ENCODE results near the gene PRDM1.

The PRDM1 gene

DNA sequence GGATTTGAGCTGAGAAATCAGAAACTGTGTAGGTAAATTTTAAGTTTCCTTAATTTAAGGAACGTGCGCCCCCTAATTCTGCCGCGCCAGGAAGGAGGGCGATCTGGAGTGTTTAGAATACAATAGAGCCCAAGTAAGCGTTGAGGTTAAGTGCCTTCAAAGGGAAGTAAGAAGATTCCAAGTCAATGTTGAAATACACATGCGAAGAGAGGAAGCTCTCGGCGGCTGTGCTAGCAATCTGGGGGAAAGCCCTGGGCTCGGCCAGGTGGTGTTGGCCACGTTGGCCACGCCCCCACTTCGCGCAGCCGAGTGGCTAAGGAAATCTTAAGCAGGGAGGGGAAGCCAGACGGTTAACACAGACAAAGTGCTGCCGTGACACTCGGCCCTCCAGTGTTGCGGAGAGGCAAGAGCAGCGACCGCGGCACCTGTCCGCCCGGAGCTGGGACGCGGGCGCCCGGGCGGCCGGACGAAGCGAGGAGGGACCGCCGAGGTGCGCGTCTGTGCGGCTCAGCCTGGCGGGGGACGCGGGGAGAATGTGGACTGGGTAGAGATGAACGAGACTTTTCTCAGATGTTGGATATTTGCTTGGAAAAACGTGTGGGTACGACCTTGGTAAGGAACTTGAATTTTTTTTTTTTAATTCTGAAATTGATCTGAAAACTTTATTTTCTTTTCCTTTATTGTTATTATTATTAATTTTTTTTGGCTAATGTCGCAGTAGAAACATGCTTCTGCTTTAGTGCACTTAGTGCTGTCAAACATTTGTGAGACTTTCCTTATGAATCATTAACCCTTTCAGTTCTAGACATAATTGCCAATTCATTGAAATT lies at the start of gene PRDM1:
Gene PRDM1, plus strand, starts transcription at position 353 of the 830 bp plus-strand sequence. Its CDS starts 218 bp downstream, at position 571.
- DNase-seq (ENCODE audit: low read depth in 2 of 2), result peak; percentile 66 to 68

DNA sequence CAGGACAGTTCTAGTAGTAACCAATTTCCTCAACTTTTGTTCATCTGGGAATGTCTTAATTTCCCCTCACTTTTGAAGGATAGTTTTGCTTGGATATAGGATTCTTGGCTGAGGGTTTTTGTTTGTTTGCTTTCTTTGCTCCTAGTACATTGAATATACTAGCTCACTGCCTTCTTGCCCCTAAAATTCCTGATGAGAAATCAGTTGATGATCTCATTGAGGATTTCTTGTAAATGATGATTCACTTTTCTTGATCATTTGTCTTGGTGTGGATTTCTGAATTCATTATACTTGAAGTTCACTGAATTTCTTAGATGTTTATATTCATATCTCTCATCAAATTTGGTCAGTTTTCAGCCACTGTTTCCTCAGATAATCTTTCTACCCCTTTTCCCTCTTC lies 49.1 kb upstream of the PRDM1 start:
- no peak for DNase-seq (ENCODE audit: low read depth in 2 of 2)

DNA sequence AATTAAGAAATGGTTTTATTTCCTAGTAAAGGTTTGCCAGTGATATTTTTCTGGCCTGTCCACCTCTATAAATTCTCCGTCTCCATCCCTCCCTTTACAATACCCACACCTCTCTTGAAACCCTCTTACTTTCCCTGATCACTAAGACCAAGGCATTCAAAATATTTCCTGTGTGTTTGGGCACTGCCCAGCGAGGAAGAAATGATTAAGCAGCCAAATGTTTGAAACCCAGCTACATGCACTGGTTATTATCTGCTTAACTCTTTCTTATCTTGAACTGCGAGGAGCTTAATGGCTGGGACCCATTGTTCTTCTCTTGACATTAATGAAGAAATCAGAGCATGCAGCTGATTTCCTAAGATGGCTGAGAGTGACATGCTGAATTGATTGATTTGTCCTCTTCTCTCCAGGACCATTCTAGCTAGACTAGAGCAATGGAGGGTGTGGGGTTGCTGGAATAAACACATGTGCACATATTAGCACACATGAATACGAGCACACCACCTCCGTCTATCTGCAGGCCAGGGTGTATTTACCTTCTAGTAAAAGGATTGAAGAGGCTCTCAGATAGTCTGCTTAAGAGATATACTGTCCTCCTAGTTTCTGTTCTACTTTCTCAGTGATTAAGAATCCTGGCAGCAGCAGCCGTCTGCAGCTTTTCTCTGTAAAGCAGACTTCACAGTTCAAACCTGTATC lies 46.1 kb upstream of the PRDM1 start:
- no peak for DNase-seq (ENCODE audit: low read depth in 2 of 2)

- no peak for DNase-seq (ENCODE audit: low read depth in 2 of 2)
Observed at GRCh38 chr6:106044151-106044550, 42.0 kb upstream of the PRDM1 start.

- DNase-seq (ENCODE audit: low read depth in 2 of 2), result no peak
Observed at GRCh38 chr6:106045077-106045476, 41.1 kb upstream of the PRDM1 start.

DNA sequence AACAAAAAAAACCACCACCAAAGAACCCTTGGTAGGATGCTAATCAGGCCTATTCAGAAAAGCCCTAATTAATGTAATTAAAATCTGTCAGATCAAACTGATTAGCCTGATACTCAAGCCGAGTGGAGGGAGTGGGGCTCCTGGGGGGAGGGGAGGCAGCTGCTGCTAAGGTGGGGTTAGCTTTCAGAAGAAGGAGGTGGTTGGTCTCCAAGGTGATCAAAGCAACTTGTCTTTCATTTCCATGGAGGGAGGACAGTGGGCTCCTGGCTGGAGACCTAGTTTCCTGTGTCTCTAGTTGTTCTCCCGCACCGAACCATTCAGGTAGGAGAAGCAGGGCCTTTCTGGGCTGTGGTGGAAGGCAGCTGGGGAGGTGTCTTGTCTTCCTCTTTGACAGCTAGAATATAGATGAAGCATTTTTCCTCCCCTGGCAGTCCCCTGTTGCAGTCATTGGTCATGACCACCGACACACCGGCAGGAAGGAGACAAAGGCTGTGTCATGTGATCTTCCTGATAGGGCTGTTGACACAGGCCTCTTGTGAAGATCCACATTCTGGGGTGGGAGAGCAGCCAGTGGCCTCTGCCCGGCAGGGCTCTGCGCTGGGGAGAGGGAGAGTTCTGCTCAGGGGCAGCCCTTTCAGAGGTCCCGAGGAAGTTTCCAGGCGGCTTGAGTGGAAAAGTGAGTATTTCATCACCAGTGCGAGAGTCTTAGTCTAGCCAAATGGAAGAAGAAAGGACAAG lies 39.9 kb upstream of the PRDM1 start:
- no peak for DNase-seq (ENCODE audit: low read depth in 2 of 2)

DNA sequence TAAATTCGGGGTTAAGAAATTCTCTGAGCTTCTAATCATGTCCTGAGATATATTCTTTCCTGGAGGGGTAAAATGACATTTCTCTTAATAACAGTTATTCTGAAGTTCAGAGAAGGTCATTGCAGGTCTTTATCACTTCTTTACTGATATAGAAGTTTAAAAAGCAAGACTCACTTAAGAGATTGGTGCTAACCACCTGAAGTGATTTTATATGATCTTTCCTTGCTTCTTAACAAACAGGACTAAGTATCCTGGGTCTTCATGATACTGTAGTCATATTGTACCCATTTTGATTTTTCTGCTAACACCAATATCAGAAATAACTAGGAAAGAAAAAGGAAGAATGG lies 39.3 kb upstream of the PRDM1 start:
- DNase-seq (ENCODE audit: low read depth in 2 of 2), result no peak

DNA sequence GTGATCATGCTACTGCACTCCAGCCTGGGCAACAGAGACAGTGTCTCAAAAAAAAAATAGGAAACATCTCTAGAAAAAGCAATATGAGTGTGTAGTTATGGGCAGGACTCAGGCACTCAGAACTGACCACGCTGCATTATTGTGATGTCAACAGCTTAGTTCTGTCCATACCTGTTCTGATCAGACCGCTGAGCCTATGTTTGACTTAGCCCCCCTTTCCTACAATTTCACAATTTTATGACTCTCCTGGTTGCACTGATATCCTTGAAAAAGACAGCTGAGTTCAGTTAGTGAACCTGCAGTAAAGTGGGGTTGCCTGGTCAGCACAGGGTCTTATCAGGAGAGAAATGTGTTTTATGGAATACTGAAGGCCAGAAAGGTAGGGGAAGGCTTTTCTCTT lies 37.8 kb upstream of the PRDM1 start:
- DNase-seq (ENCODE audit: low read depth in 2 of 2), result no peak

DNA sequence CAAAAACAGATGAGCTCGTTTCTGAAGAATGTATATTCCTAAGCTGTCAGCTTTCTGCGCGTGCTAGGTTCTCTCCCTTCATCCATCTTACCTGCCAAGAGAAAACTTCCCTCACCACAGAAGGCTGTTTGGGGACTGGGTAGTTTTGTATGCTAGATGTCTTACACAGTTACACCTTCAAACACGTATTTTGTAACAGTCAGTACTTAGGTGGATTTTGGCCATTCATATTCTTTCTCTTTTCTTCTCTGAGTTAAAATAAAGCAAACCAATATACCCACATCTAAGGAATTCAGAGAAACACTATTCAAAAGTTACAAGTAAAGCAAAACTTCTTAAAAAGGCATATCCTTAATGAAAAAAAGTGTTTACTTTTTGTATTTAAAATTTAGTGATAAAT lies 35.6 kb upstream of the PRDM1 start:
- DNase-seq (ENCODE audit: low read depth in 2 of 2), result no peak

DNA sequence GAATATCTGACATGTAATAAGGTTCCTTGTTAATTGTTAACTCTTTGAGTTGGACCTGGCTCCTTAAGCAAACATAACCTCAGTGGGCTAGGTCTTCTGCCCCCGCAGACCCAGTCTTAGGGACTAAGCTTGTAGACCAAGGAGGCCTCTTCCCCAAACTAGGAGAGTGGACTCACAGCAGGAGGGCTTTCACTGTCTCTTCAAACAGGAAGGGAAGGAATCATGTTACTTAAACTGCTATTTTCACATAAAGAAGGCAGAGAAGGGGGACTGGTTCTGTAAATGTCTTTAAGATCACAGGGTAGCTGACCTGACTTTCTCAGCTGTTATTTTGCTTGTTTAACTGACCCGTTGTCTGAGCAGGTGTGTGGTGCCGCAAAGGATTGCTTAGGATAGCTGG lies 34.9 kb upstream of the PRDM1 start:
- DNase-seq (ENCODE audit: low read depth in 2 of 2), result no peak

GRCh38 chr6:106053484-106054205 lies 32.5 kb upstream of the PRDM1 start:
- no peak for DNase-seq (ENCODE audit: low read depth in 2 of 2)

GRCh38 chr6:106055489-106055888 lies 30.6 kb upstream of the PRDM1 start:
- DNase-seq (ENCODE audit: low read depth in 2 of 2), result no peak

DNA sequence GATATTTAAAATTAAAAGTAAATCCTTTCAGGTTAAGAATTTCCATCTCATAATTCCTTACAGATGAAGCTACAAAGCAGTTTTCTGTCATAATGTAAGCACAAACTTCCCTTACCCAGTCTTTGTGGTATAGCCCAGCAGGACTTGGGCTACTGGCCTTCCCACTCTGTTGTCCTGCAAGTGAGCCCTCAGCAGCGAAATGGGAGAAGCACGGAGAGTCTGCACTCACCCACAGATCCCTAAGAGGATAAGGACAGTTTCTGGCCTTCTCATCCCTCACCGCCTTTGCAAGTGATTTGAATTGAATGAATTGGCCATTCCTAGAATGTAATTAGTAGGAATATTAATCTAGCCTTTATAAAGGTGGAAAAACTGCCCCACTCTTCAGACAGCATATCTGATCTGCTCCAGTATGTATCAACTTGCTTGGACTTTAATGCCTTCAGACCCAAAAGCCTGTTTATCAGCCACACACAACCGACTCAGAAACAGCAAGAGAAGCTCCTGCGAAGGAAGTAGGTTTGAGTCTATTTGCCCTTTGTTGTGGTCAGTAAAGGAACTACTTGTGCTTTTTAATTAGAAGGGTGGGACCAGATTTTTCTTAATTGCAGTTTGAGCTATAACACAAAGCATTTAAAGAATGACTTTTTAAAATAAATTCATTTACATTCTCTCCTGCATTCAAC lies 29.9 kb upstream of the PRDM1 start:
- DNase-seq (ENCODE audit: low read depth in 2 of 2), result no peak

DNA sequence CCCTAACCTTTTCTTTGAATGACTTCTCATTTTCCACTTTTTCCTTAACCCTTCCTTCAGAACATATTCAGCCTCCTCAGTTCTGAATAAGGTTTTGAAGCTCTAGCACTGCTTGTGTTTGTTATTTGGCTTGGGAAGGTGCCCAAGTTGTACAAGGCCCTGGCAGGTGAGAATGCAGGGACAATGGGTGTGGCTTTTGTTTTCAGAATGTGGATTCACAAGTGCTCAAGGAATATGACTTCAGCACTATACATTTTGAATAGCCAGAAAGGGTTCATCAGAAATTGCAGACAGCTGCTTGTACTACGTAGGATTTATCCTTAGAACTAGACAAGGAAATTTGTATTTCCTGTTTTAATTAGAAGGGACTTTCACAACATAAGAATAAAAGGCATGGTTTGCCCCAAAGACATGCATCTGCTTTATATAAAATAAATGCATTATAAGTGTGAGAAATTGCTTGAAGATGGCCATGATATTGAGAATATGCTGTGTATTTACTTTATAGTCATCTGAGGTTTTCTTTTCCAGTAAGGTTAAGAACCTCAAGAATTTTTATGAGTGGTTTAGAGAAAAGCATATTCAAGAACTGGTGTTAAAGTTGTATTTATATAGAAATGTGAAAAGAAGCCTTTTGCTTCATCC lies 29.3 kb upstream of the PRDM1 start:
- DNase-seq (ENCODE audit: low read depth in 2 of 2), result no peak

- DNase-seq (ENCODE audit: low read depth in 2 of 2), result no peak
Observed at GRCh38 chr6:106059331-106059730, 26.8 kb upstream of the PRDM1 start.

DNA sequence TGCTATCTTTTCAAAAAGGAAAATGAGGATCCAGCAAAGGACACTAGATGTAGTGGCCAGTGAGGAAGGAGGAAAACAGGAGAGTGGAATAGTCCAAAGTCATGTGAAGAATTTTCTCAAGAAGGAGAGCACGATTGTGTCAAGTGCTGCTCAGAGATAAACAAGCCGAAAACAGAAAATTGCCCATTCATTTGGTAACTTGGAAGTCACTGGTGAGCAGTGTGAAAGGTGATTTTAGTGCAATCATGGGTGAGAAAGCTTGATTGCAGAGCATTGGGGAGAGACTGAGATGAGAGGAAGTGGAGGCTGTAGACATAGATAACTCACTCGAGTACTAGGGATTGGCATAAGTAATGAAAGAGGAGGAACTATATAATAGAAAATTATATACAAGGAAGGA lies 26.0 kb upstream of the PRDM1 start:
- DNase-seq (ENCODE audit: low read depth in 2 of 2), result no peak

- DNase-seq (ENCODE audit: low read depth in 2 of 2), result no peak
Observed at GRCh38 chr6:106063448-106063850, 22.7 kb upstream of the PRDM1 start.

DNA sequence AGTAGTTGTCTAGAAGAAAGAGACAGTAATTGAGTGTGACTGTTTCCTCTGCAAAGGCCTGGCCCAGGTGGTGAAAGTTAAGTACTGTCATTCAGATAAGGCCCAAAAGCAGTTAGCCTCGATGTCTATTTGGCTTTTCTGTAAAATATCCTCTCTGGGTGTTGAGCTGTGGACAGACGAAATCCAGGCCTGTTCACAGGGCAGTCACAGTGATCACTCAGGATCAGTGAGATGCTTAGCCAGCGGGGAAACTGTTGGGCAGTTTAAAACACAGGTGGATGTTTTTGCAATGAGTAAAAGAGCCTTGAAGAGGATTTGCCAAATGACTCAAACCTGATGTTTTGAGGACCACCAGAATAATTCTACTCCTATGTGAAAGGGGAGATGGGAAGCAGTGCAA lies 22.0 kb upstream of the PRDM1 start:
- DNase-seq (ENCODE audit: low read depth in 2 of 2), result no peak

- no peak for DNase-seq (ENCODE audit: low read depth in 2 of 2)
Observed at GRCh38 chr6:106064756-106065155, 21.4 kb upstream of the PRDM1 start.

DNA sequence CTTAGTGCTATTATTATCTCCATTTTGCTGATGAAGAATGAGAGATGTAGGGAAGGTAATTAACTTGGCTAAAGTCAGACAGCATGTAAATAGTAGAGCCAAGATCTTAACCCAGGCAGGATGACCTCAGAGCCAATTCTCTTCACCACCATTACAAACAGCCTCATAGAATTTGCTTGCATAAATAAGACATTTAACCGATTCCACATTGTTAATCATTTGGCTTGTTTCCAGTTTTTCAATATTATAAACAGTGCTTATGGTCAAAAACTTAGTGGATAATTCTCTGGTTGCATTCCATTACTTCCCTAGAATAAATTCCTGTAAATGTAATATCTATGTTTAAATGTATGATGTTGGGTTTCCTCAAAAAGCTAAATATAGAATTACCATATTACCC lies 19.1 kb upstream of the PRDM1 start:
- DNase-seq (ENCODE audit: low read depth in 2 of 2), result no peak

DNA sequence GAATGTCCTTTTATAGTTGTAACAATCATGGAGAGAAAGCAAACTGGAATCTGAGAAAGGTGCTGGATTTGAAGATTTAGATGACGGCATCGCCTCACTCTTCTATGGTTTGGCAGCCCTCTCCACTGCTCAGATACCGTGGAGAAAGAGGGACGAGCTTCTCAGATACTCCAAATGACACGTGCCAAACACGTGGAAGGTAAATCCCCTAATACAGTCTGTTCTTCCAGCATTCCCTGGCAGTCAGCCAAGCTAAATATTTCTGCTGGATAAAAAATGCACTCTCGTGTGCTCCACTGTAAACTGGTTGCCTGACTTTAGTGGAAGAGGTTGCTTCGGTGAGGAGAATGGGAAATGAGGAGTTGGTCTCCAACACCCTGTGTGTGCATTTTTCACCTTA lies 16.7 kb upstream of the PRDM1 start:
- no peak for DNase-seq (ENCODE audit: low read depth in 2 of 2)

Data from stimulated activated CD8-positive, alpha-beta memory T cell treated with anti-CD3 and anti-CD28 coated beads, Interleukin-2, amount 100 ng/mL, for 48 hours (primary cell).